ENCODE data around the gene FAR1.
"Not testable (repeated sequence)": the region's sequence is repeated elsewhere in the genome, so short reads cannot be mapped to it uniquely, and the experiment has no call there.

FAR1 gene

DNA sequence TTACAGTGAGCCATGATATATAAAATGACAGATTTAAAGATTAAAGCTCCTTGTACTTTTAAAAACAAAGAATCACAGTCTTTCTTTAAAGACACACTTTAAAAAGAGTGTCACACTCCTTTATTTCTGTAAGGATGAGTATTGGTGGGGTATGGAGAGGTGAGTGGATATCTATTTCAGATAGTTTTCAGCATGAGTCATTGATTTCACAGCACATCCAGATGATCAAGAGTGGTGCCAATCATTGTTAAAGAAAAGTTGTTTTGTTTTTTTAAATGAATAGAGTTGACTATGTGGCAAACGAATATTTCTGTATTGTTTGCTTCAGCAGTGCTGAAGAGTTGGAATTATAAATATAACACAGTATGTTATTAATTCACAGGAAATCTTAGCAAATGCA lies 52.5 kb downstream of the FAR1 start:
- H3K4me3 ChIP-seq (ENCODE audit: low read length) = no peak overlapping the region

GRCh38 chr11:13721760-13722159 lies 53.3 kb downstream of the FAR1 start:
- Histone ChIP-seq H3K4me1 (ENCODE audit: control insufficient read depth, insufficient read depth, low read length) (peaks cover 17% of the 10 kb centered on the region), H3K9ac (ENCODE audit: low read depth, low read length) (no peak overlapping the region), H3K9me3 (replicated peaks; ENCODE audit: low read length) (no peaks in the 10 kb centered on the region), H3K4me3 (ENCODE audit: low read length) (no peak overlapping the region), H3K36me3 (ENCODE audit: insufficient read depth, low read length) (peaks cover 21% of the 10 kb centered on the region), H3K4me2 (ENCODE audit: low read length) (no peak overlapping the region), H3K27me3 (ENCODE audit: control insufficient read depth, insufficient read depth, low read length) (no peaks in the 10 kb centered on the region)

More for the DNA sequence above, 52.5 kb downstream of the FAR1 start:
- Histone ChIP-seq H3K4me2 (ENCODE audit: low read length) (no peak overlapping the region), H3K9ac (ENCODE audit: low read depth, low read length) (no peak overlapping the region), H3K9me3 (replicated peaks; ENCODE audit: low read length) (no peaks in the 10 kb centered on the region), H3K36me3 (ENCODE audit: insufficient read depth, low read length) (peaks cover 22% of the 10 kb centered on the region), H3K4me1 (ENCODE audit: control insufficient read depth, insufficient read depth, low read length) (peaks cover 17% of the 10 kb centered on the region), H3K27me3 (ENCODE audit: control insufficient read depth, insufficient read depth, low read length) (no peaks in the 10 kb centered on the region)

DNA sequence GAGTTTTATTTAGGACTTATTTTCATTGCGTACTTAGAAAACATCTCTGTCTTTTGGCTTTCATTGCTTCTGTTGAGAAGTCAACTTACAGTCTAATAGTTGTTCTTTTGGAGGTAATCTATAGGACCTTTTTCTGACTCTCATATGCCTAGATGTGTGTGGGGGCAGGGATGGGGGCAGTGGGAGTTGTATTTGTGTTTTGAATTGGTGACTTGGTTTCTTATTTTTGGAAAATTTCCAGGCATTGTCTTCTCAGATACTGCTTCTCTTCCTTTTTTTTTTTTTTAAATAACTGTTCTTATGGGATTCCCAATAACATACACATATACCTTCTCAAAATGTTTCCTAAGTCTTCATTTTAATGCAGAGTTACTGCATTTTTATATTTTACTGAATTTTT lies 58.0 kb downstream of the FAR1 start:
- Histone ChIP-seq H3K4me3 (ENCODE audit: low read length) (no peak overlapping the region), H3K27me3 (ENCODE audit: control insufficient read depth, insufficient read depth, low read length) (no peaks in the 10 kb centered on the region), H3K9ac (ENCODE audit: low read depth, low read length) (no peak overlapping the region), H3K9me3 (replicated peaks; ENCODE audit: low read length) (no peaks in the 10 kb centered on the region), H3K4me2 (ENCODE audit: low read length) (no peak overlapping the region), H3K4me1 (ENCODE audit: control insufficient read depth, insufficient read depth, low read length) (peaks cover 2% of the 10 kb centered on the region), H3K36me3 (ENCODE audit: insufficient read depth, low read length) (peaks cover 35% of the 10 kb centered on the region)

DNA sequence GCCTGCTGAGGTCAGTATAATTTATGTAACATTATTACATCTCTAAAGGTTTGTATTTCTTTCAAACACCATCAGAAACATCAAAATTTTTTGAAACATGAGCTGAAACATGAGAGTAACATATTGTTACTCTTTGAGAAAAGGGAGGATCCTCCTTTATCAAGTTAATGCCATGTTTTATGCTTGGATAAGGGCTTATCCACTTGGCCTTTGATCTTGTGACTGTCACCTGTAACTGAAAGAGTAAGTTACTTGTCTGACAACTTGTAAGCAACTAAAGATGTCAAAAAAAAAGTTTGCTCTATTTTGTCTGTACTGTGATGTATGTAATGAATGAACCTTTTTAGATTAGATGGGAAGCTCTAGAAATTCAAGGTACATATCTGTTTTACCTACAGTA lies 59.6 kb downstream of the FAR1 start:
- H3K36me3 ChIP-seq (ENCODE audit: insufficient read depth, low read length) = peaks cover 32% of the 10 kb centered on the region

GRCh38 chr11:13734530-13734929 lies 66.1 kb downstream of the FAR1 start:
- Histone ChIP-seq H3K36me3 (ENCODE audit: insufficient read depth, low read length) (peaks cover 5% of the 10 kb centered on the region), H3K27me3 (ENCODE audit: control insufficient read depth, insufficient read depth, low read length) (no peaks in the 10 kb centered on the region), H3K4me1 (ENCODE audit: control insufficient read depth, insufficient read depth, low read length) (no peaks in the 10 kb centered on the region), H3K9ac (ENCODE audit: low read depth, low read length) (no peak overlapping the region), H3K9me3 (replicated peaks; ENCODE audit: low read length) (no peaks in the 10 kb centered on the region), H3K4me2 (ENCODE audit: low read length) (no peak overlapping the region), H3K4me3 (ENCODE audit: low read length) (no peak overlapping the region)

More for the DNA sequence above, 59.6 kb downstream of the FAR1 start:
- Histone ChIP-seq H3K9me3 (replicated peaks; ENCODE audit: low read length) (no peaks in the 10 kb centered on the region), H3K27me3 (ENCODE audit: control insufficient read depth, insufficient read depth, low read length) (no peaks in the 10 kb centered on the region), H3K9ac (ENCODE audit: low read depth, low read length) (no peak overlapping the region), H3K4me1 (ENCODE audit: control insufficient read depth, insufficient read depth, low read length) (no peaks in the 10 kb centered on the region), H3K4me2 (ENCODE audit: low read length) (no peak overlapping the region), H3K4me3 (ENCODE audit: low read length) (no peak overlapping the region)

DNA sequence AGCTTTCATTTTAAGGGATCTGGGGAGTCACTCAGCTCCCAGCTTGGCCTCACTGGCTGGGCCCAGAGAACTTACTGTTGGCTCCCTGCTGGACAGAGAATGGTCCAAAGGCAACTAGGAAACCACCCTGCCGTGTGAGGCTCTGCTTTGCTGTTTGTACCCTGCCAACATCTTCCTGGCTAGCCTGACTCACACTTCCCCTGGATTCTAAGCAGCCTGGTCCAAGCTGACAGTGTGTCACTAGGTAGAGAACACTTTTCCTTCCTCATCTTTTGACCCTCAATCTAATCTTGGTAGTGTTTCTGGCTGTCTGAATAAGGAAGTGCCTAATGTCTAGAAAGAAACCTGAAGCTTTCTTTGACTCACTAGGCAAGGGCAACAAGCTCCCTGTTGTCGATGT lies 76.7 kb downstream of the FAR1 start:
- Histone ChIP-seq H3K4me2 (ENCODE audit: low read length) (no peak overlapping the region), H3K27me3 (ENCODE audit: control insufficient read depth, insufficient read depth, low read length) (peaks cover 22% of the 10 kb centered on the region), H3K4me1 (ENCODE audit: control insufficient read depth, insufficient read depth, low read length) (no peaks in the 10 kb centered on the region), H3K36me3 (ENCODE audit: insufficient read depth, low read length) (no peaks in the 10 kb centered on the region), H3K9ac (ENCODE audit: low read depth, low read length) (no peak overlapping the region), H3K4me3 (ENCODE audit: low read length) (no peak overlapping the region), H3K9me3 (replicated peaks; ENCODE audit: low read length) (no peaks in the 10 kb centered on the region)

- H3K36me3 ChIP-seq (ENCODE audit: insufficient read depth, low read length); H3K9me3 ChIP-seq (replicated peaks; ENCODE audit: low read length): not testable (repeated sequence)
Observed at GRCh38 chr11:13753316-13753715, 84.8 kb downstream of the FAR1 start.

DNA sequence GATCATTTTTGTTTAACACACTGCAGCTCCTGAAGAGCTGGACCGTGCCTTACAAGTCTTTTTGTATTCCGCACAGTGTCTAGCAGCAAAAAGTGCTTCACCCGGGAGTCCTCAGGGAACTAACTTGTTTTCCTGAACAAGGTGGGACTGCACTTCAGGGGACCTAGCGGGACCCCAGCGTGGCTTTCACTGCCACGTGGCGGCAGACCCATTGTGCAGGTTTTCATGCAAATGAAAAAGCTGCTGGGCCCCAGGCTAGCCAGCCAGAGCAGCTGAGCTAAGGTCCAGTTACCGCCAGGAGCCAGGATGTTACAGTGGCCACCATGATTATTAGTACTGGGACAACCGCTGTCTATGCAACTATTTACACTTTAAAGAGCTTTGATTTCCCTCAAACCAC lies 90.6 kb downstream of the FAR1 start:
- no peak overlapping the region for H3K4me2 ChIP-seq (ENCODE audit: low read length)
- no peak overlapping the region for H3K4me3 ChIP-seq (ENCODE audit: low read length)
- no peaks in the 10 kb centered on the region for H3K27me3 ChIP-seq (ENCODE audit: control insufficient read depth, insufficient read depth, low read length)
- H3K4me1 ChIP-seq (ENCODE audit: control insufficient read depth, insufficient read depth, low read length) = no peaks in the 10 kb centered on the region
- H3K9ac ChIP-seq (ENCODE audit: low read depth, low read length) = no peak overlapping the region
- no peaks in the 10 kb centered on the region for H3K9me3 ChIP-seq (replicated peaks; ENCODE audit: low read length)
- H3K36me3 ChIP-seq (ENCODE audit: insufficient read depth, low read length) = no peaks in the 10 kb centered on the region

More at GRCh38 chr11:13753316-13753715, 84.8 kb downstream of the FAR1 start:
- H3K4me3 ChIP-seq (ENCODE audit: low read length); H3K4me1 ChIP-seq (ENCODE audit: control insufficient read depth, insufficient read depth, low read length); H3K4me2 ChIP-seq (ENCODE audit: low read length); H3K9ac ChIP-seq (ENCODE audit: low read depth, low read length); H3K27me3 ChIP-seq (ENCODE audit: control insufficient read depth, insufficient read depth, low read length): not testable (repeated sequence)

- Histone ChIP-seq H3K27me3 (ENCODE audit: control insufficient read depth, insufficient read depth, low read length) (no peaks in the 10 kb centered on the region), H3K4me3 (ENCODE audit: low read length) (no peak overlapping the region), H3K4me1 (ENCODE audit: control insufficient read depth, insufficient read depth, low read length) (no peaks in the 10 kb centered on the region), H3K4me2 (ENCODE audit: low read length) (no peak overlapping the region), H3K9me3 (replicated peaks; ENCODE audit: low read length) (no peaks in the 10 kb centered on the region), H3K9ac (ENCODE audit: low read depth, low read length) (no peak overlapping the region), H3K36me3 (ENCODE audit: insufficient read depth, low read length) (no peaks in the 10 kb centered on the region)
Observed at GRCh38 chr11:13760115-13760514, 91.6 kb downstream of the FAR1 start.

DNA sequence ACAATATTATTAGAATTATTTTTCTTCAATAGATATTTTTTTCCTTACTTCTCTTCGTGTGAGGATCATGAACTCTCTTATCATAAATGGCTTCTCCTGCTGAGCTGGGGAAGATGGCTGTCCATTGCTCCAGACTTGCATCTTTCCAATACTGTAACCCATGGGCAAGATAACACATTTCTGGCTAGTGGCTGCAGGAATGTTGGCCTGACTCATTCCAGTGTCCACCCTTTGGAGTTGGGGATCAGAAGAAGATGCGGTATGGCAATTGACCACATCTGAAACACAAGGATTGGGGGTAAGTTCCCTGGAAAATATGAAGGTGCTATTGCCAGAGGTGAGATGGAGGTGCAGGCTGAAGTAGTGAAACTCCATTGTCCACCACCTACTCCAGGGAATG lies 92.8 kb downstream of the FAR1 start:
- Histone ChIP-seq H3K36me3 (ENCODE audit: insufficient read depth, low read length) (no peaks in the 10 kb centered on the region), H3K27me3 (ENCODE audit: control insufficient read depth, insufficient read depth, low read length) (no peaks in the 10 kb centered on the region), H3K4me3 (ENCODE audit: low read length) (no peak overlapping the region), H3K4me2 (ENCODE audit: low read length) (no peak overlapping the region), H3K9ac (ENCODE audit: low read depth, low read length) (no peak overlapping the region), H3K9me3 (replicated peaks; ENCODE audit: low read length) (no peaks in the 10 kb centered on the region), H3K4me1 (ENCODE audit: control insufficient read depth, insufficient read depth, low read length) (no peaks in the 10 kb centered on the region)

GRCh38 chr11:13761716-13762115 lies 93.2 kb downstream of the FAR1 start:
- Histone ChIP-seq H3K27me3 (ENCODE audit: control insufficient read depth, insufficient read depth, low read length) (no peaks in the 10 kb centered on the region), H3K36me3 (ENCODE audit: insufficient read depth, low read length) (no peaks in the 10 kb centered on the region), H3K9ac (ENCODE audit: low read depth, low read length) (no peak overlapping the region), H3K4me3 (ENCODE audit: low read length) (no peak overlapping the region), H3K4me1 (ENCODE audit: control insufficient read depth, insufficient read depth, low read length) (no peaks in the 10 kb centered on the region), H3K4me2 (ENCODE audit: low read length) (no peak overlapping the region), H3K9me3 (replicated peaks; ENCODE audit: low read length) (no peaks in the 10 kb centered on the region)

- Histone ChIP-seq H3K4me3 (ENCODE audit: low read length) (no peak overlapping the region), H3K4me2 (ENCODE audit: low read length) (no peak overlapping the region), H3K4me1 (ENCODE audit: control insufficient read depth, insufficient read depth, low read length) (no peaks in the 10 kb centered on the region), H3K27me3 (ENCODE audit: control insufficient read depth, insufficient read depth, low read length) (no peaks in the 10 kb centered on the region), H3K9me3 (replicated peaks; ENCODE audit: low read length) (no peaks in the 10 kb centered on the region), H3K36me3 (ENCODE audit: insufficient read depth, low read length) (no peaks in the 10 kb centered on the region), H3K9ac (ENCODE audit: low read depth, low read length) (no peak overlapping the region)
Observed at GRCh38 chr11:13762718-13763117, 94.2 kb downstream of the FAR1 start.
